Immature natural killer cell (primary cell): ENCODE results near the gene ATAD1. TPM values are rescaled to one million over a fixed set of nuclear protein-coding genes. Genes with fewer than 3 reads are reported as not detected.

Experiments used
- DNase-seq, 3 donors: peaks; one replicate each; pipeline ENCODE4 v3.0.0; 2022; ENCODE audit warnings: mixed read lengths in 1 of 3
- H3K27ac Mint-ChIP-seq, 6 donors: one replicate each; pipeline ENCODE4 v1.8.0; 2020; ENCODE audit warnings: mixed read lengths in 6 of 6, mild to moderate bottlenecking in 5 of 6, inconsistent platforms in 4 of 6, moderate library complexity in 3 of 6
- H3K27me3 Mint-ChIP-seq, 3 donors: one replicate each; pipeline ENCODE4 v1.8.0; 2020 to 2021; ENCODE audit warnings: low read depth in 3 of 3, mild to moderate bottlenecking in 3 of 3, mixed read lengths in 3 of 3, moderate library complexity in 3 of 3, inconsistent platforms in 1 of 3
- H3K36me3 Mint-ChIP-seq, 3 donors: one replicate each; pipeline ENCODE4 v1.8.0; 2020; ENCODE audit warnings: mixed read lengths in 3 of 3, inconsistent platforms in 2 of 3, mild to moderate bottlenecking in 2 of 3
- H3K4me1 Mint-ChIP-seq, 2 donors: one replicate each; pipeline ENCODE4 v1.8.0; 2020; ENCODE audit warnings: inconsistent platforms in 2 of 2, mild to moderate bottlenecking in 2 of 2, mixed read lengths in 2 of 2, moderate library complexity in 1 of 2
- H3K4me3 Mint-ChIP-seq, 5 donors: one replicate each; pipeline ENCODE4 v1.8.0; 2020; ENCODE audit warnings: mild to moderate bottlenecking in 5 of 5, mixed read lengths in 5 of 5, inconsistent platforms in 3 of 5, moderate library complexity in 3 of 5
- H3K9me3 Mint-ChIP-seq, 6 donors: one replicate each; pipeline ENCODE4 v1.8.0; 2020; ENCODE audit warnings: mild to moderate bottlenecking in 6 of 6, mixed read lengths in 6 of 6, inconsistent platforms in 4 of 6, moderate library complexity in 3 of 6
- polyA plus RNA-seq, 3 donors: library from polyadenylated mRNA; unstranded; fragments of 300-500 nt; fragmentation: Illumina TruSeq; gene quantifications; one replicate each; pipeline ENCODE4 v1.2.3, GENCODE V29; 2021

Gene ATAD1
- polyA plus RNA-seq, 3 donors from 2014 or later: 31.2 to 44.0 (median 42.1) TPM

DNA sequence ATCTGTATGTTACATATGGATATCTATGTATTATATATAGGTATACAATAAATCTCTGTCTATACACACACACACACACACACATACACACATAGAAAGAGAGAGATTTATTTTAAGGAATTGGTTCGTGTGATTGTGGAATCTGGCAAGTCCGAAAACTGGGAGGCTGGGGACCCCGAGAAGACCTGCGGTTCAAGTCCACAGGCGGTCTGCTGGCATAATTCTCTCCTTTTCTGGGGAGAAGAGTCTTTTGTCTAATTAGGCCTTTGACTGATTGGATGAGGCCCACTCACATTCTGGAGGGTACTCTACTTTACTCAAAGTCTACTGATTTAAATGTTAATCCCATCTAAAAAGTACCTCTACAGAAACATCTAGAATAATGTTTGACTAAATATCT lies 93.2 kb downstream of the ATAD1 start:
- peaks cover 0 to 5% (median 4%) of the 10 kb centered on the region in 3 donors for H3K27me3 Mint-ChIP-seq
- H3K9me3 Mint-ChIP-seq: no peaks in the 10 kb centered on the region
- no peak overlapping the region for H3K4me3 Mint-ChIP-seq
- H3K36me3 Mint-ChIP-seq: no peaks in the 10 kb centered on the region
- no peaks in the 10 kb centered on the region for H3K4me1 Mint-ChIP-seq
- H3K27ac Mint-ChIP-seq: no peak overlapping the region
- DNase-seq: no peak

DNA sequence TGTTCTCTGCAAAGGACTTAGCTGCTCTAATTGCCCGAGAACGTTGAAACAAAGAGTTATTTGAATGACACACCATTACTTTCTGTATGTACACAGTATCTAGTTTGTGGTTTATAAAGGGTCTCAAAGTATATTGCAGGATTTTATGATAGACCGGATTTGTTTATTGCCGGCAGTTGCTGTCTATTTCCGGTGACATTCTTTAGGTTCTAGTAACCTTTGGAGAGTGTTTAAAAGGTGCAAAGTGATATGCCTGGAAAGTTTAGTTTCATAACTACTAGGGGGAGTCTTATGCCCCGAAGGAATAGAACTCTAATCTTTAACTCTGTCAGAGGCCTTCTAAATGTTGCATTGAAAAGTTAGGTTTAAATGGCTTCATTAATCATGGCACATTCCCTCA lies 94.5 kb downstream of the ATAD1 start:
- H3K9me3 Mint-ChIP-seq: no peaks in the 10 kb centered on the region
- no peaks in the 10 kb centered on the region for H3K36me3 Mint-ChIP-seq
- H3K27me3 Mint-ChIP-seq: peaks cover 0 to 5% (median 4%) of the 10 kb centered on the region in 3 donors
- no peak for DNase-seq
- H3K27ac Mint-ChIP-seq: no peak overlapping the region
- H3K4me3 Mint-ChIP-seq: no peak overlapping the region
- H3K4me1 Mint-ChIP-seq: no peaks in the 10 kb centered on the region

DNA sequence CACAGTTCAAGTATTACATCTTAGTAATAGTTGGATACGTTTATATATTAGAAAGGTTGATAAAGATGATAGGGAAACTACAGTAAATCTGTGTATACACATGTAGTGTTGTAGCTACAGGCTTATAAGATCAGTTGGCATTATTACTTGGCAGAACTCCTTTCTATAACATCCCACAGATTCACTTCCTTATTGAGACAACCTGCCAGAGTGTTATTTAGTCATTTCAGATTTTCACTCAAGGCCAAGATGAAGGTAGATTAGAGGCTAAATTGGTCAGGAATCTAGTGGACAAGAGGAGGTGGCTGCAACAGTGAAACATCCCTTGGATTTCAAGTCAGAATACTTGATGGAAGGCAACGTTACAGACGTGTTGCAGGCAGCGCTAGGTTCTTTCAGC lies 95.3 kb downstream of the ATAD1 start:
- peaks cover 0 to 5% (median 4%) of the 10 kb centered on the region in 3 donors for H3K27me3 Mint-ChIP-seq
- no peaks in the 10 kb centered on the region for H3K4me1 Mint-ChIP-seq
- H3K27ac Mint-ChIP-seq: no peak overlapping the region
- H3K4me3 Mint-ChIP-seq: no peak overlapping the region
- DNase-seq: no peak
- H3K36me3 Mint-ChIP-seq: no peaks in the 10 kb centered on the region
- H3K9me3 Mint-ChIP-seq: no peaks in the 10 kb centered on the region

DNA sequence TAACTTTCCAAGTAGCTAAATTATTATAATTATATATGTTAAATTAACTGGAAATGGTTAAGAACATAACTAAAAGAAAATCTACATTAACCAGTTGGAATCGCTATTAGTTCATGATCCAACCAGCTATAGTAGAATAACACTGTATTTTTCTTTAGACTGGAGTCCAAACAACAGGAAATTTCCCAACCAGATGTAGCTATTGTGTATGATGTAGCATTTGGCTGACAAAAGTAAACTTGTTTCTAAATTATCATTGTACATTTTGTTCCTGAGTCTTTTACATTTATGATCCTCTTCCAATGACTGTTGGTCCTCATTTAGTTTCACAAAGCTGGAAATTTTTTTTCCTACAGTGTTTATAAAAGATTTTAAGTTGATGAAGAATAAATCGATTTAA lies 96.2 kb downstream of the ATAD1 start:
- Mint-ChIP-seq H3K9me3 (no peaks in the 10 kb centered on the region), H3K27ac (no peak overlapping the region), H3K27me3 (peaks cover 0 to 5% (median 3%) of the 10 kb centered on the region in 3 donors), H3K4me3 (no peak overlapping the region), H3K4me1 (no peaks in the 10 kb centered on the region), H3K36me3 (no peaks in the 10 kb centered on the region)
- DNase-seq: no peak

DNA sequence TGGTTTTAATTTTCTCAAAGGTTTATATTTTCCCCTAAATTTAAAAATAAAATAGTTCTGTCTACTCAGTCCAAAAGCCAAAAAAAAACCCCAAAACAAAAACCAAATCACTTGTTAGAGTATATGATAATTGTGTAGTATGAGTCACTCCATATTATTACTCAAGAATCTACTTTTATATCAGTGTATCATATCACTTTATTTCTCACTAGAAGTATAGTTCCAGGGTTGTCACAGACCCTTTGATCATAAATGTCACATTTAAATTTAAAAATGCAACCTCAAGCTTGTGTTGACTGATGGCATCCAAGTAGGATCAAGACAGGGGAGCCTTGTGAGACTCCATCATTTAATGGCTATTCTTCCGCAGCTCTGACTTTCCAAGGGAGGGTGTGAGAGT lies 97.4 kb downstream of the ATAD1 start:
- no peak overlapping the region for H3K27ac Mint-ChIP-seq
- no peak overlapping the region for H3K4me3 Mint-ChIP-seq
- peaks cover 0 to 5% (median 2%) of the 10 kb centered on the region in 3 donors for H3K27me3 Mint-ChIP-seq
- H3K36me3 Mint-ChIP-seq: no peaks in the 10 kb centered on the region
- peaks cover 0 to 10% of the 10 kb centered on the region in 2 donors for H3K4me1 Mint-ChIP-seq
- DNase-seq: no peak
- H3K9me3 Mint-ChIP-seq: no peaks in the 10 kb centered on the region

DNA sequence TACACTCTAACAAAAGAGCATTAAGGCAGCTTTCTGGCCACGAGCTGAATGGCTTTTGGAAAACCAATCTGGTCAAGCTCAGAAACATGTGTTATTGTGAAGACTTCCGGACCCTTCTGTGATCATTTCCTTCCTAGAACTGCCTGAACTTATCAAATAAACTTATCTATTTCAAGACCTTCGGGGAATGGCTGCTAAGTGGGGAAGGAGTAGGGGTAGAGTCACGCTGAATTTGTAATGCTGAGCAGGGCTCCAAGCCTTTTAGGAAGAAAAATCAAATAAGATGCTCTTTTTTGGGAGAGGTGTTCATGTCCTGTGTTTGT lies 101.7 kb downstream of the ATAD1 start:
- Mint-ChIP-seq H3K27ac (no peak overlapping the region), H3K4me3 (no peak overlapping the region), H3K27me3 (peaks cover 0 to 4% (median 0%) of the 10 kb centered on the region in 3 donors), H3K9me3 (no peaks in the 10 kb centered on the region), H3K4me1 (peaks cover 1 to 13% of the 10 kb centered on the region in 2 donors), H3K36me3 (no peaks in the 10 kb centered on the region)
- no peak for DNase-seq

DNA sequence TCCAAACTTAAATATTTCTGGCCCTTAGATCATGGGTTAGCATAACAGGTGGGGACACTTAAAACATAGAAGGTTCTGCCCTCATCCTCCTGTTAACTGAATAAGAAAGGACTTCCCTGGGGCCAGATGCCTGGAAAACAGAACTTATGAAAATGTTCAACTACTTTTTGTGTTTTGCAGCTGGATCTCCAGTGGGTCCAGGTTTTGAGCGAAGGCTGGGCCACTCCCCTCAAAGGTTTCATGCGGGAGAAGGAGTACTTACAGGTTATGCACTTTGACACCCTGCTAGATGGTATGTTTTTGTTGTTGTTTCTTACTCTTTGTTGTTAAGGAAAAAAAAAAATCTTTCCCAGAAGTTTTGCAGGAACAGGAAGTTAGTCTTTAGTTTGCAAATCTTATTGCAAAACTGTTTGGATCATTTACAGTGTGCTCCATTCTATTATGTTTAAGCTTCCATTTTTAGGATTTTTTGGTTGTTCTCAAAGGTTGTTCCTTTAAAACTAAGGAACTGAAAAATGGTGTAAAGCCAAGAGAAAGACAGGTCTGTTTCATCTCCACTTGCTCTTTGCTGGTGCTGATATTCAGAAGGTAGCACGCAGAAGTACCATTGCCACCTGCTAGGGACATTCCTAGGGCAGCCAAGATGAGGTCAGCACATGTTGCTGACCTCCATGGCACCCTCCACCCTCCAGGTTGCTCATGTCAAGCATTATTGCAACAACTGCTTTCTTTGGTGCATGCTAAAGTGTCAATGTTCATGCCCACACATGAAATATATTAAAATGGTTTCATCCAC lies 102.3 kb downstream of the ATAD1 start:
- Mint-ChIP-seq H3K4me3 (no peak overlapping the region), H3K36me3 (no peaks in the 10 kb centered on the region), H3K27ac (no peak overlapping the region), H3K9me3 (no peaks in the 10 kb centered on the region), H3K27me3 (peaks cover 0 to 4% (median 0%) of the 10 kb centered on the region in 3 donors), H3K4me1 (peaks cover 1 to 13% of the 10 kb centered on the region in 2 donors)
- no peak for DNase-seq

DNA sequence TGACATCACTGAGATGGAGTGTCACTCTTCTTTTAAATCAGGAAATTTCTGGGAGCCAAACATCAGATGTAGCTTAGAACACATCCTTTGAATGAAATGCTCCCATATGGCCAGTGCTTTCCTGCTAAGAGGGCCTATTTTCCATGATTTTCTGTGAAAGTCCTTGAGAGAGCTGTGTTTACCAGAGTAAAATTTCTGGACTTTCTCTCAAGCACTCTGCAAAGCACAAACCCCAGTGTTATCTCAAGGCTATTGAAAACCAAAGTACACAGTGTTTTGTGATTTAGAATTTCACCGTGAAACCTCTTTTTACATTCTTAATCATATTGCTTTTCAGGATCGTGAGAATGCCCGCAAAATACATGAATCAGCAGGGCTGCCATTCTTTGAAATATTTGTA lies 104.3 kb downstream of the ATAD1 start:
- peaks cover 1 to 13% of the 10 kb centered on the region in 2 donors for H3K4me1 Mint-ChIP-seq
- H3K27me3 Mint-ChIP-seq: peaks cover 0 to 4% (median 2%) of the 10 kb centered on the region in 3 donors
- H3K4me3 Mint-ChIP-seq: no peak overlapping the region
- no peaks in the 10 kb centered on the region for H3K36me3 Mint-ChIP-seq
- no peak overlapping the region for H3K27ac Mint-ChIP-seq
- no peak for DNase-seq
- H3K9me3 Mint-ChIP-seq: no peaks in the 10 kb centered on the region

DNA sequence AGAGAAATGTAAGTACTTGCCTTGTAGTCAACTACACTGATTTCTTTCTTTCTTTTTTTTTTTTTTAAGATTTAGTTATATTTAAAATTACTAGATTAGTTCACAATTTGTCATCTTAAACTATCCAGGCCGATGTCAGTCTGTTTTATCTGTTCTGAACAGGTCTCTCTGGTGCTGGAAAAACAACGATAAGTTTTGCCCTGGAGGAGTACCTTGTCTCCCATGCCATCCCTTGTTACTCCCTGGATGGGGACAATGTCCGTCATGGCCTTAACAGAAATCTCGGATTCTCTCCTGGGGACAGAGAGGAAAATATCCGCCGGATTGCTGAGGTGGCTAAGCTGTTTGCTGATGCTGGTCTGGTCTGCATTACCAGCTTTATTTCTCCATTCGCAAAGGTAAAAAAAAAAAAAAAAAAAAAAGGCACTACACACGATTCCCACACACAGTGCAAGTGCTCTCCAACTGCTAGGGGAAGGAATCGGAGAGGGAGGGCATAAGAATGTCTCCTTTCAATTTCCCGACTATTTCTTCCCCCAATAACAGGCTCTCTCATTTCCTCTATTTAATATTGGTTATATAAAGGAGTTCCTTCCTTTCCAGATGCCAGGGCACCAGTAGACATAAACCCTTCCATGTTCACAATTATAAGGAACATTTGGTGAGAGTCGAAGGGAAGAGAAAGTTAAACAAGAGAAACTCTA lies 105.0 kb downstream of the ATAD1 start:
- no peak overlapping the region for H3K27ac Mint-ChIP-seq
- H3K4me3 Mint-ChIP-seq: no peak overlapping the region
- DNase-seq: no peak
- peaks cover 0 to 4% (median 2%) of the 10 kb centered on the region in 3 donors for H3K27me3 Mint-ChIP-seq
- H3K4me1 Mint-ChIP-seq: peaks cover 1 to 13% of the 10 kb centered on the region in 2 donors
- no peaks in the 10 kb centered on the region for H3K9me3 Mint-ChIP-seq
- no peaks in the 10 kb centered on the region for H3K36me3 Mint-ChIP-seq

DNA sequence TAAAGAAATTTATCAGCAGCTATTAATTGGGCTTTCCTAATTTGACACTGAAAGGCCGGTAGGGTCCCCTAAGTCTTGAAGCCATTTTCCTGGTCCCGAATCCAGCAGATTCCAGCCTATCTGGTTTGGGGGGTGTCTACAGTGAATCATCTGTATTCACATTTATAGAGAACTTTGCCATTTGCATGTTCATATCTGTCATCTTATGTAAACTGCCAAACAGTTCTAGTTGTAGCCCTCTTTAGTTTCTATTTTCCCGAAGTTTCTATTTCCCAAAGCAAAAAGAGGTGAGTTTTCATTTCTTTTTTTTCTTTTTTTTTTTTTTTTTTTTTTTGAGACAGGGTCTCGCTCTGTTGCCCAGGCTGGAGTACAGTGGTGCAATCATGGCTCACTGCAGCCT lies 110.8 kb downstream of the ATAD1 start:
- Mint-ChIP-seq H3K27me3 (peaks cover 2 to 6% (median 4%) of the 10 kb centered on the region in 3 donors), H3K4me3 (no peak overlapping the region), H3K4me1 (no peaks in the 10 kb centered on the region), H3K36me3 (no peaks in the 10 kb centered on the region), H3K9me3 (no peaks in the 10 kb centered on the region), H3K27ac (no peak overlapping the region)
- no peak for DNase-seq

DNA sequence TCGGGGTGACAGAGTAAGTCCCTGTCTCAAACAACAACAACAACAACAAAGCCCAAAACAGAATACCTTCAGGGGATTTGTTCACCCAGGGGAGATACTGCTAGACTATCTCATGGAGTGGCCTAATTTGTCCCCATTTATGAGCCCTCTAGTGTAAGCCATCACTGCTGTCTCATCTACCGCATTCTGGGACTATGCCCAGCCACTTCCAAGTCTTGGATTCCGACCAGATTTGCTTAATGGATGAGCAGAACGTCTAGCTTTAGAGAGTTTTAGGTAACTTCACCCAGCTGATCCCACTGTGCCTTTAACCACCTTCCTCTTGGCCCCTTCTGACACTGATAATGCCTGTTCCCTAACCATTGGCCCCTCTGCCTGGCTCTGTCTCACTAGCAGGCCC lies 111.3 kb downstream of the ATAD1 start:
- Mint-ChIP-seq H3K4me3 (no peak overlapping the region), H3K27ac (no peak overlapping the region), H3K4me1 (no peaks in the 10 kb centered on the region), H3K36me3 (no peaks in the 10 kb centered on the region), H3K9me3 (no peaks in the 10 kb centered on the region), H3K27me3 (peaks cover 2 to 6% (median 4%) of the 10 kb centered on the region in 3 donors)
- no peak for DNase-seq

DNA sequence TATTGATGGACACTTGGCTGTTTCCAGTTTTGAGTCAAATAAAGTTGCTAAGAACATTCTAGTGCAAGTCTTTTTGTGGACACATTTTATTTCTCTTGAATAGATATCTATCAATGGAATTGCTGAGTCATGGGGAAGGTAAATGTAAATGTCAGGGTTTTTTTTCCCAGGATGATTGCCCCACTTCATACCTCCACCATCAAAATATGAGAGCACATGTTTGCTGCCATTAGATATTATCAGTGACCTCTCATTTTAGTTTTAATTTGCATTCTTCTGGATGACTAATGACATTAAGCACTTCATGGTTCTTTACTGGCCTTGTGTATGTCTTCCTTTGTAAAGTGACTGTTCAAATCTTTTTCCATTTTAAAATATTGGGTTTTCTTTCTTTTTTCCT lies 112.7 kb downstream of the ATAD1 start:
- Mint-ChIP-seq H3K36me3 (no peaks in the 10 kb centered on the region), H3K4me1 (no peaks in the 10 kb centered on the region), H3K4me3 (no peak overlapping the region), H3K9me3 (no peaks in the 10 kb centered on the region), H3K27ac (no peak overlapping the region), H3K27me3 (peaks cover 0 to 6% (median 5%) of the 10 kb centered on the region in 3 donors)
- no peak for DNase-seq

DNA sequence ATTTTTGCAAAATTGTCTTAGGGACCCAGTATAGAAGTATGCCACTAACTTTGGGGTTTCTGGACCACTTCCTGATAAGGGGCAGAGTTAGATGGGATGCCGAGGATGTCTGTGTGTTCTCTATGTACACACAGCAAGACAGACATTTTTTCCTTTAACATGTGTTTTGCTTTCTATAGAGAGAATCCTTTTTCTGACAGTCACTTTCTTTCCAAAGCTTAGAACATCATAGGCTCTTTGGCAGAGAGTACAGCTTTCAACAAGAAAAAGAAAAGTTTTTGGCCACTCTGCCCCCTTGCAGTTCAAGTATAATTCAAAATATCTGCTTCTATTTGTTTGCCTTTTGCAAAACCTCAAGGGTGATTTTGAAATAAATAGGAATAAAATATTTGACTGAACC lies 114.3 kb downstream of the ATAD1 start:
- H3K36me3 Mint-ChIP-seq: no peaks in the 10 kb centered on the region
- no peaks in the 10 kb centered on the region for H3K4me1 Mint-ChIP-seq

DNA sequence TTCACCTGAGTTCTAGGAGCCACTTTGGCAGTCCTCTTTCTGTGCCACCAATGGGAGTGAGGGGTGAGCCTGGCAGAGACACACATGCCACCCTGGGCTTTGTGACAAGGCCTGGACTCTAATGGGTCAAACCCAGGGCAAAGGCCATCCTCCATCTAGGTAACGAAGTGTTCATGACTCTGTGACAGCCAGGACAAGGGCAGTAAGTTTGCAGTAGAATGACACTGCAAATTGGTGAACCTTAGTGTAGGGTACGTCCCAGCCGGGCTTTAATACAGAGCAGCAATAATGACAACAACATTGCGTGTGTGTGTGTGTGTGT lies 115.1 kb downstream of the ATAD1 start:
- Mint-ChIP-seq H3K9me3 (no peaks in the 10 kb centered on the region), H3K36me3 (no peaks in the 10 kb centered on the region), H3K27ac (no peak overlapping the region)

More for the DNA sequence above, 114.3 kb downstream of the ATAD1 start:
- H3K27me3 Mint-ChIP-seq: peaks cover 0 to 5% (median 4%) of the 10 kb centered on the region in 3 donors
- H3K27ac Mint-ChIP-seq: no peak overlapping the region
- H3K4me3 Mint-ChIP-seq: no peak overlapping the region
- no peak for DNase-seq
- H3K9me3 Mint-ChIP-seq: no peaks in the 10 kb centered on the region

More for the DNA sequence above, 115.1 kb downstream of the ATAD1 start:
- Mint-ChIP-seq H3K4me1 (no peaks in the 10 kb centered on the region), H3K4me3 (no peak overlapping the region), H3K27me3 (peaks cover 0 to 8% (median 4%) of the 10 kb centered on the region in 3 donors)
- DNase-seq: no peak
